PC-3 (cell line): ENCODE results near the gene ALG6. TPM values are rescaled to one million over a fixed set of nuclear protein-coding genes. Genes with fewer than 3 reads are reported as not detected.

Source experiments
- ATAC-seq: fragments of 200-7000 bp; cut with Tn5 transposase; 2 replicates; pipeline ENCODE4 v1.9.1; 2020; ENCODE audit warnings: mild to moderate bottlenecking, moderate library complexity
- BruUV-seq: library from RNA; stranded (reverse); fragments of 400-500 nt; replicated peaks from 2 replicates; lab custom pipeline; 2021; lab: Mats Ljungman, UMichigan
- CTCF ChIA-PET: fragments of 300-600 bp; sonication (Branson Sonifier 250); formaldehyde crosslinking; loops from one replicate; lab custom pipeline; 2022; ENCODE audit warnings: antibody characterized with exemption; lab: Charles Lee
- POLR2A ChIA-PET: fragments of 300-600 bp; sonication (Branson Sonifier 250); formaldehyde crosslinking; loops from one replicate; lab custom pipeline; 2022; ENCODE audit warnings: antibody characterized with exemption; ENCODE audit not compliant: unreplicated experiment; lab: Charles Lee
- DNase-seq: peaks from one replicate; pipeline ENCODE4 v3.0.0-alpha.2; 2015
- H2AFZ ChIP-seq: fragments of 300-600 bp; sonication (generic); 2 replicates; pipeline ENCODE4 v1.6.0; 2016; ENCODE audit warnings: antibody characterized with exemption, low read length
- H3F3A ChIP-seq: fragments of 300-600 bp; sonication (generic); one replicate; pipeline ENCODE4 v1.6.0; 2017; ENCODE audit warnings: antibody characterized with exemption, low read length, control low read depth, mild to moderate bottlenecking; ENCODE audit not compliant: unreplicated experiment
- H3K27ac ChIP-seq: fragments of 300-600 bp; sonication (generic); 2 replicates; pipeline ENCODE4 v1.5.1; 2016; ENCODE audit warnings: mild to moderate bottlenecking, low read length
- H3K27me3 ChIP-seq: fragments of 300-600 bp; sonication (generic); 2 replicates; pipeline ENCODE4 v1.6.1; 2016; ENCODE audit warnings: low read length, mixed read lengths
- H3K36me3 ChIP-seq: fragments of 300-600 bp; sonication (generic); 2 replicates; pipeline ENCODE4 v1.6.1; 2016; ENCODE audit warnings: low read depth, mixed run types, low read length, mixed read lengths
- H3K4me1 ChIP-seq: fragments of 300-600 bp; sonication (generic); 2 replicates; pipeline ENCODE4 v1.5.1; 2016; ENCODE audit warnings: low read length; ENCODE audit not compliant: insufficient read depth
- H3K4me2 ChIP-seq: fragments of 300-600 bp; sonication (generic); 2 replicates; pipeline ENCODE4 v1.6.0; 2016; ENCODE audit warnings: low read length
- H3K4me3 ChIP-seq: fragments of 300-600 bp; sonication (generic); 2 replicates; pipeline ENCODE4 v1.5.1; 2016; ENCODE audit warnings: mild to moderate bottlenecking, low read length, mixed read lengths
- H3K79me2 ChIP-seq: fragments of 300-600 bp; sonication (generic); 2 replicates; pipeline ENCODE4 v1.6.1; 2017; ENCODE audit warnings: low read length, mixed read lengths
- H3K9ac ChIP-seq: fragments of 300-600 bp; sonication (generic); 2 replicates; pipeline ENCODE4 v1.6.0; 2016; ENCODE audit warnings: mild to moderate bottlenecking, low read length
- H3K9me2 ChIP-seq: fragments of 300-600 bp; sonication (generic); replicated peaks from 2 replicates; pipeline ENCODE4 v1.6.1; 2016; ENCODE audit warnings: mixed run types, low read length, mixed read lengths
- H3K9me3 ChIP-seq: fragments of 300-600 bp; sonication (generic); 2 replicates; pipeline ENCODE4 v1.6.1; 2016; ENCODE audit warnings: low read length, mixed read lengths
- H4K20me1 ChIP-seq: fragments of 300-600 bp; sonication (generic); 2 replicates; pipeline ENCODE4 v1.6.1; 2016; ENCODE audit warnings: low read length, mixed read lengths
- CTCF ChIP-seq: fragments of 300-600 bp; sonication (generic); conservative IDR thresholded peaks from 2 replicates; pipeline ENCODE4 v1.5.1; 2017; ENCODE audit warnings: antibody characterized with exemption, low read depth, mild to moderate bottlenecking, low read length
- EZH2 ChIP-seq: fragments of 300-600 bp; sonication (generic); IDR thresholded peaks from one replicate; pipeline ENCODE4 v1.6.1; 2017; ENCODE audit warnings: antibody characterized with exemption, mild to moderate bottlenecking, low read length; ENCODE audit not compliant: unreplicated experiment
- EZH2phosphoT487 ChIP-seq: fragments of 300-600 bp; sonication (generic); IDR thresholded peaks from 2 replicates; pipeline ENCODE4 v1.6.1; 2018; ENCODE audit warnings: mild to moderate bottlenecking, antibody characterized with exemption, low read length, borderline replicate concordance
- intact Hi-C: fragments of 100-400 bp; cut with micrococcal nuclease; formaldehyde crosslinking; loops from 2 replicates; pipeline ENCODE4 v1.9.0; 2023
- total RNA-seq: library from RNA; depleted of rRNA; stranded (reverse); fragments of >200 nt; gene quantifications from 2 replicates; pipeline ENCODE4 v1.2.3, GENCODE V29; 2014

The ALG6 gene
- total RNA-seq, 1 experiment from 2014 or later, result 17.3 TPM

GRCh38 chr1:63363014-63363413 is 4.4 kb upstream of the ALG6 start:
- DNase-seq, result no peak
- no peaks in the 10 kb centered on the region for H3K9me2 ChIP-seq
- no peaks in the 10 kb centered on the region for H3K36me3 ChIP-seq
- H3K9ac ChIP-seq, result no peak overlapping the region
- H3K4me3 ChIP-seq, result no peak overlapping the region
- no peak overlapping the region for H3K27ac ChIP-seq
- no peaks in the 10 kb centered on the region for H4K20me1 ChIP-seq
- H3F3A ChIP-seq, result no peaks in the 10 kb centered on the region
- no peaks in the 10 kb centered on the region for H3K9me3 ChIP-seq
- peaks cover 5% of the 10 kb centered on the region for H3K4me1 ChIP-seq
- ChIA-PET CTCF (no interaction called here), POLR2A (no interaction called here)
- no peak for ATAC-seq
- no peak overlapping the region for H3K4me2 ChIP-seq
- TF ChIP-seq EZH2 (no peak), CTCF (no peak), EZH2phosphoT487 (no peak)
- H2AFZ ChIP-seq, result no peak overlapping the region
- 0 out of 2 replicates have a peak, but pooled peaks cover 2% of the 10 kb centered on the region for H3K79me2 ChIP-seq
- H3K27me3 ChIP-seq, result no peaks in the 10 kb centered on the region
- intact Hi-C loops, result no loop called here
- BruUV-seq, result no TSS peak

GRCh38 chr1:63366908-63367214 is 566 bp upstream of the ALG6 start:
- peak overlapping the region; percentile 94; the same call in 1 of the 2 replicates for H3K9ac ChIP-seq
- no peaks in the 10 kb centered on the region for H3K9me2 ChIP-seq
- TSS peak; percentile 37 for BruUV-seq
- no peak overlapping the region for H3K27ac ChIP-seq
- H3K36me3 ChIP-seq, result no peaks in the 10 kb centered on the region
- H3K9me3 ChIP-seq, result no peaks in the 10 kb centered on the region
- 0 out of 2 replicates have a peak, but pooled peaks cover 7% of the 10 kb centered on the region for H3K79me2 ChIP-seq
- ATAC-seq (no peak), DNase-seq (no peak)
- ChIA-PET CTCF (no interaction called here), POLR2A (no interaction called here)
- H2AFZ ChIP-seq, result peak overlapping the region; percentile 82
- H3K4me3 ChIP-seq, result peak overlapping the region; percentile 95
- TF ChIP-seq EZH2phosphoT487 (no peak), CTCF (no peak), EZH2 (no peak)
- H3K4me1 ChIP-seq, result peaks cover 8% of the 10 kb centered on the region
- H4K20me1 ChIP-seq, result no peaks in the 10 kb centered on the region
- intact Hi-C loops, result loop anchor here (2.0 to 5.0 kb wide), 3 partner anchors 40 to 155 kb away; partner anchors contain the start of genes EFCAB7 and ITGB3BP
- H3F3A ChIP-seq, result no peaks in the 10 kb centered on the region
- H3K27me3 ChIP-seq, result no peaks in the 10 kb centered on the region
- peak overlapping the region; percentile 97 for H3K4me2 ChIP-seq

GRCh38 chr1:63368131-63368530 is 704 bp downstream of the ALG6 start:
- Histone ChIP-seq H3K27ac (no peak overlapping the region), H2AFZ (peak overlapping the region; percentile 94), H3K9me2 (no peaks in the 10 kb centered on the region), H3K79me2 (0 out of 2 replicates have a peak, but pooled peaks cover 7% of the 10 kb centered on the region), H3F3A (no peaks in the 10 kb centered on the region), H4K20me1 (no peaks in the 10 kb centered on the region), H3K4me2 (peak overlapping the region; percentile 97), H3K4me3 (peak overlapping the region; percentile 95), H3K9me3 (no peaks in the 10 kb centered on the region), H3K27me3 (no peaks in the 10 kb centered on the region), H3K9ac (peak overlapping the region; percentile 94), H3K36me3 (no peaks in the 10 kb centered on the region), H3K4me1 (peaks cover 8% of the 10 kb centered on the region)
- DNase-seq (no peak), ATAC-seq (0 out of 2 replicates have a peak, but pooled peaks have one; percentile 2)
- BruUV-seq, result TSS peak; percentile 73
- intact Hi-C loops, result loop anchor here (5.0 kb wide), 2 partner anchors 84 to 154 kb away; partner anchors contain the start of genes EFCAB7 and ITGB3BP
- CTCF ChIA-PET, result no interaction called here
- POLR2A ChIA-PET, result no interaction called here
- TF ChIP-seq EZH2phosphoT487 (no peak), EZH2 (no peak), CTCF (no peak)
